Chondrocyte (in vitro differentiated cells): ENCODE results near the gene ASB1. TPM values are rescaled to one million over a fixed set of nuclear protein-coding genes. Genes with fewer than 3 reads are reported as not detected.

Experiments used
- DNase-seq: peaks from one replicate; pipeline ENCODE4 v3.0.0; 2021; ENCODE audit warnings: mixed read lengths, low spot score
- H3K27ac Mint-ChIP-seq: one replicate; pipeline ENCODE4 v1.8.0; 2021; ENCODE audit warnings: mild to moderate bottlenecking, moderate library complexity, mixed read lengths; ENCODE audit not compliant: unreplicated experiment
- H3K27me3 Mint-ChIP-seq: 2 replicates; pipeline ENCODE4 v1.8.0; 2021; ENCODE audit warnings: low read depth, mixed read lengths
- H3K36me3 Mint-ChIP-seq: 2 replicates; pipeline ENCODE4 v1.8.0; 2021; ENCODE audit warnings: low read depth, mixed read lengths
- H3K4me1 Mint-ChIP-seq: 2 replicates; pipeline ENCODE4 v1.8.0; 2021; ENCODE audit warnings: low read depth, mild to moderate bottlenecking, mixed read lengths
- H3K4me3 Mint-ChIP-seq: one replicate; pipeline ENCODE4 v1.8.0; 2021; ENCODE audit warnings: mild to moderate bottlenecking, moderate library complexity, mixed read lengths; ENCODE audit not compliant: unreplicated experiment
- H3K9me3 Mint-ChIP-seq: 2 replicates; pipeline ENCODE4 v1.8.0; 2021; ENCODE audit warnings: low read depth, mixed read lengths
- total RNA-seq: library from RNA; stranded (reverse); gene quantifications from 3 replicates; pipeline ENCODE4 v1.2.1, GENCODE V29; 2021
- TF ChIP-seq, protein P1 (sequence below): fragments of 200-600 bp; sonication (generic); IDR thresholded peaks from 2 replicates; pipeline ENCODE4 v1.5.0; 2021; ENCODE audit warnings: antibody characterized with exemption, mild to moderate bottlenecking, moderate library complexity

ASB1 gene
- total RNA-seq, 1 donor from 2014 or later = 31.0 TPM

DNA sequence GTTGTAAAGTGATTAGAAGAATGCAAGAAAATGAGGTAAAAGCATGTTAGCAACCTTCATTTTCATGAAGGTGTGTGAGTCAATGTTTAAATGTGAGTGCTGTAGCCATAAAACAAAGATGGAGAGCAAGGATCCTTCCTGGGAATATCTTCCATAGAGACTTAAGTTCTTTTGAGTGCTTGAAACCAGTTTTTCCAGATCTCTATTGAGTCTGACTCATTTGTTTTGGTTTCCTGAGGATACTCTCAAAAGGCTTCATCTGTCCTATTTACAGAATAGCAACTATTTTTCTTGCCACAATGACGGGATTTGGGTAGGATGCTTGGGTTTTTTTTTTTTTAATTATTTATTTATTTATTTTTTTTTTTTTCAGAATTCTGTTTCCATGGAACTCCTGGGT, 45.9 kb upstream of the ASB1 start:
- Mint-ChIP-seq H3K27ac (peak overlapping the region; percentile 96), H3K9me3 (peaks cover 7% of the 10 kb centered on the region), H3K27me3 (no peaks in the 10 kb centered on the region), H3K4me1 (peaks cover 37% of the 10 kb centered on the region), H3K36me3 (peaks cover 17% of the 10 kb centered on the region), H3K4me3 (no peak overlapping the region)
- no peak for DNase-seq
- TF ChIP-seq, protein P1, sequence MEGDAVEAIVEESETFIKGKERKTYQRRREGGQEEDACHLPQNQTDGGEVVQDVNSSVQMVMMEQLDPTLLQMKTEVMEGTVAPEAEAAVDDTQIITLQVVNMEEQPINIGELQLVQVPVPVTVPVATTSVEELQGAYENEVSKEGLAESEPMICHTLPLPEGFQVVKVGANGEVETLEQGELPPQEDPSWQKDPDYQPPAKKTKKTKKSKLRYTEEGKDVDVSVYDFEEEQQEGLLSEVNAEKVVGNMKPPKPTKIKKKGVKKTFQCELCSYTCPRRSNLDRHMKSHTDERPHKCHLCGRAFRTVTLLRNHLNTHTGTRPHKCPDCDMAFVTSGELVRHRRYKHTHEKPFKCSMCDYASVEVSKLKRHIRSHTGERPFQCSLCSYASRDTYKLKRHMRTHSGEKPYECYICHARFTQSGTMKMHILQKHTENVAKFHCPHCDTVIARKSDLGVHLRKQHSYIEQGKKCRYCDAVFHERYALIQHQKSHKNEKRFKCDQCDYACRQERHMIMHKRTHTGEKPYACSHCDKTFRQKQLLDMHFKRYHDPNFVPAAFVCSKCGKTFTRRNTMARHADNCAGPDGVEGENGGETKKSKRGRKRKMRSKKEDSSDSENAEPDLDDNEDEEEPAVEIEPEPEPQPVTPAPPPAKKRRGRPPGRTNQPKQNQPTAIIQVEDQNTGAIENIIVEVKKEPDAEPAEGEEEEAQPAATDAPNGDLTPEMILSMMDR = no peak

DNA sequence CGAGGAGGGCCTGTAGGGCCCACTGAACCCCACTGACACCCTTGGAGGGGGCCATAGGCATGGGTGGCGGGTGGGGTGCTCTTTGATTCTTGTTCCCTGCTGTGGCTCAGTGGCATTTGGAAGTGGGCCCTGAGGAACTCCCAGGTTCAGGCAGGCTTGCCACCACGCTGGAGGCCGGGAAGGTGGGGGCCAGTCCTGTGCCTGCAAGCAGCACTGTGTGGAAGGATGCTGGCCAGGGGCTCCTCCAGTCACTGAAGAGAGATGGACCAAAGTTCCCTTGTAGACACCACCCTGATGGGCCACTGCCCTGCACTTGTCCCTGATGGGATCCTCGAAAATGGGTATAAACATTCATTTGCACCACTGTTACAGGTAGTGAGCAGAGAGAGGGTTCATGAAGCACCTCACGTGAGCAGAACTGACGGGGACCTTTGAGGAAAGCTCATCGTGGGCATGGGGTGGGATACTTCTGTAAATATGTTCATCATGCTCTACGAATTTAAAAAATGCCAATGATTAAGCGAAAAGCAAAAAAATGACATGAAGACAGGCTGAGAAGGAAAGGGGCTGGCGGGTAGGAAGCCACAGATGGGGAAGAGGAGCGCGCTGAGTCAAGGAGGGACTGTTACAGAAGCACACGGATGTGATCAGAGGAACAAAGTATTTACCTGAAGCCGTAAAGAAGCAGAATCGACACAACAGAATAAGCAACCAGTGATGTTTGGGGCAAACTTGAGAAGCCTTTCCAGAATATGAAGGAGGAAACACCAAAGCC, 45.2 kb upstream of the ASB1 start:
- no peak for DNase-seq
- peaks cover 33% of the 10 kb centered on the region for H3K4me1 Mint-ChIP-seq
- TF ChIP-seq, protein P1 = no peak
- peaks cover 17% of the 10 kb centered on the region for H3K36me3 Mint-ChIP-seq
- H3K27me3 Mint-ChIP-seq = no peaks in the 10 kb centered on the region
- H3K4me3 Mint-ChIP-seq = no peak overlapping the region
- H3K27ac Mint-ChIP-seq = no peak overlapping the region
- peaks cover 7% of the 10 kb centered on the region for H3K9me3 Mint-ChIP-seq

DNA sequence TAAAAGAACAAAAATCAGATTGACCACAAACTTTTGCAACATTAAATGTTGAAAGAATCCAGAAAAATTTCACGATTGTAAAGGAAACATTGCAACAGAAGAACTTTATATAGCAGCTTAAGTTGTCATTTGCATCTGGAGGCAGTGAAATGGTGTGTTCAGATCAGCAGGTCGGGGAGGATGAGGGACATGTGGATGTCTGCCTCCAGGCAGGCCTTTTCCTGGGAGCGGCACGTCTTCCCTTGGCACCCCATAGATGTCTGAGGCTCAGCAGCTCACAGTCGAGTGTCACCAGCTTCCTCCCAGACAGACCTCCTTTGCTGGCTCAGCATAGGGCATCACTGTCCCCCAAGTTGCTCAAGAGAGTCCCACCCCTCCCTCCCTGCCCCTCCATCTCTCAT, 44.3 kb upstream of the ASB1 start:
- H3K4me3 Mint-ChIP-seq = no peak overlapping the region
- peaks cover 37% of the 10 kb centered on the region for H3K4me1 Mint-ChIP-seq
- H3K27me3 Mint-ChIP-seq = no peaks in the 10 kb centered on the region
- H3K9me3 Mint-ChIP-seq = peaks cover 7% of the 10 kb centered on the region
- TF ChIP-seq, protein P1 = no peak
- DNase-seq = no peak
- H3K27ac Mint-ChIP-seq = no peak overlapping the region
- H3K36me3 Mint-ChIP-seq = peaks cover 17% of the 10 kb centered on the region

DNA sequence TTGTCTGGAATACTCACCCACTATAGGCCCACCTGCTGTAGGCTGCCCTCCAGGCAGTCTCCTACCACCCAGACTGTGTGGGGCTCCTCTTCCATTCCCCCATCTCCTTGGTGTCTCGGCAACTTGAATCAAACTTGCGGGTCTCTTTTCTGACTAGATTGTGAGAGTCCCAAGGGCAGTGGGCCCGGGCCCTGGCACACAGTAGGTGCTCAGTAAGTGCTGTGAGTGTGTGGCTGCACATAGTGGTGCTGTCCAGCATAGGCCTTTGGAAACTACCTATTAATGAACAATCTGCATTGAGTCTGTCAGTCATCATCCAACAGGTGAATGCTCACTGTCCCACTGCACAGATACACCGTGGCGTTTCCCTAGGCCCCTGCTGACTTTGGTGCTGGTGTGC, 43.6 kb upstream of the ASB1 start:
- Mint-ChIP-seq H3K9me3 (peaks cover 7% of the 10 kb centered on the region), H3K4me3 (no peak overlapping the region), H3K4me1 (peaks cover 40% of the 10 kb centered on the region), H3K27ac (no peak overlapping the region), H3K36me3 (peaks cover 17% of the 10 kb centered on the region), H3K27me3 (no peaks in the 10 kb centered on the region)
- TF ChIP-seq, protein P1 = no peak
- no peak for DNase-seq

DNA sequence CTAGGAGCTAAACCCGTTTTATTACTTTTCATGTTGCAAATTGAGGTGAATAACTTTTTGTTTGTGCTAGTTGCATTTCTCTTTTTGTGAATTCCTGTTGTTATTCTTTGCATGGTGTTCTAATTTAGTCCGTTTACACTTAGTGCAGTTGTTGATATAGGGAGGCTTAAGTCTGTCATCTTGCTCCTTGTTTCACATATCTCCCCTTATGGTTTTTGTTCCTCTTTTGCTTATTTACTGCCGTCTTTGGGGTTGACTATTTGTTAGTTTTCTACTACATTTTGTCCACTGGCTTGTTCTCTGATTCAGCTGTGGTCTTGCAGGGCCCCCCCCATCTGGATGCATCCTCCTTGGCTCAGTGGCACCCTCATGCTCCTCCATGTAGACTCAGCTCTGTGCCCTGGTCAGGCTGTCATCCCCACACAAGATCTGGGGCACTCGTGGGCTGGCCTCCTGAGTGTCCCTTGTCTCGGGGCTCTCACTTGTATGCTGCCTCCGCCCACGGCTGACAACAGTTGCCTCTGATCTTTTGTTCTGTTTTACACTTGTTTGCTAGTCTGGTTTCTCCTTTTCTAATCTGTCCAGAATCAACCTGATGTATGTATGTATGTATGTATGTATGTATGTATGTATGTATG, 42.9 kb upstream of the ASB1 start:
- H3K9me3 Mint-ChIP-seq = peaks cover 7% of the 10 kb centered on the region
- DNase-seq = no peak
- TF ChIP-seq, protein P1 = no peak
- H3K36me3 Mint-ChIP-seq = peaks cover 17% of the 10 kb centered on the region
- peaks cover 34% of the 10 kb centered on the region for H3K4me1 Mint-ChIP-seq
- H3K4me3 Mint-ChIP-seq = no peak overlapping the region
- H3K27ac Mint-ChIP-seq = no peak overlapping the region
- no peaks in the 10 kb centered on the region for H3K27me3 Mint-ChIP-seq
